Lower lobe of right lung (tissue), 2 donors: ENCODE data around the gene UBAC2. TPM values are rescaled to one million over a fixed set of nuclear protein-coding genes. Genes with fewer than 3 reads are reported as not detected.

Experiments
- ATAC-seq, 2 donors: fragments of 200-7000 bp; cut with Tn5 transposase; one replicate each; pipeline ENCODE4 v1.9.1; 2020 to 2022; ENCODE audit warnings: mild to moderate bottlenecking in 2 of 2, moderate library complexity in 2 of 2
- DNase-seq: peaks from one replicate; pipeline ENCODE4 v3.0.0-alpha.2; 2020
- H3K27ac ChIP-seq: fragments of 200-600 bp; one replicate; pipeline ENCODE4 v1.8.0; 2022
- H3K27me3 ChIP-seq: fragments of 200-600 bp; one replicate; pipeline ENCODE4 v1.8.0; 2022; ENCODE audit warnings: low read depth
- H3K36me3 ChIP-seq: fragments of 200-600 bp; one replicate; pipeline ENCODE4 v1.8.0; 2022; ENCODE audit warnings: mild to moderate bottlenecking
- H3K4me1 ChIP-seq: fragments of 200-600 bp; one replicate; pipeline ENCODE4 v1.8.0; 2022
- H3K4me3 ChIP-seq: fragments of 200-600 bp; one replicate; pipeline ENCODE4 v1.8.0; 2022; ENCODE audit warnings: mild to moderate bottlenecking
- H3K9me3 ChIP-seq: fragments of 200-600 bp; one replicate; pipeline ENCODE4 v1.8.0; 2022
- CTCF ChIP-seq: fragments of 200-600 bp; IDR thresholded peaks from one replicate; pipeline ENCODE4 v1.8.0; 2022; ENCODE audit warnings: antibody characterized with exemption, mild to moderate bottlenecking
- intact Hi-C: fragments of 100-400 bp; cut with DNase I; formaldehyde crosslinking; loops from one replicate; pipeline ENCODE4 v1.11.0; 2022
- total RNA-seq: library from RNA; stranded (reverse); fragmentation: NEBNext Ultra II Directional; extraction: Animal tissue kit (Norgen Biotek cat#: 25700); gene quantifications from one replicate; pipeline ENCODE4 v1.2.1, GENCODE V29; 2021
- donor health status: DM: no; HTN: yes; CAD: no; lungs with severe emphysema.

Gene UBAC2
- total RNA-seq, 1 donor from 2014 or later, result 44.5 TPM

GRCh38 chr13:99251921-99252320, 51.3 kb downstream of the UBAC2 start:
- peak; percentile 9 to 50 for ATAC-seq
- Histone ChIP-seq H3K4me3 (no peak overlapping the region), H3K9me3 (no peaks in the 10 kb centered on the region), H3K27ac (no peak overlapping the region), H3K27me3 (no peaks in the 10 kb centered on the region), H3K36me3 (peaks cover 9% of the 10 kb centered on the region), H3K4me1 (no peaks in the 10 kb centered on the region)
- DNase-seq, result no peak
- intact Hi-C loops, result no loop called here
- TF ChIP-seq CTCF, result no peak

- no peak for DNase-seq
- no peak for TF ChIP-seq CTCF
- H3K36me3 ChIP-seq, result peaks cover 9% of the 10 kb centered on the region
- no peak for ATAC-seq
- intact Hi-C loops, result no loop called here
- H3K9me3 ChIP-seq, result no peaks in the 10 kb centered on the region
- H3K4me1 ChIP-seq, result no peaks in the 10 kb centered on the region
- no peak overlapping the region for H3K27ac ChIP-seq
- no peaks in the 10 kb centered on the region for H3K27me3 ChIP-seq
- no peak overlapping the region for H3K4me3 ChIP-seq
Observed at GRCh38 chr13:99254830-99255229, 54.2 kb downstream of the UBAC2 start.

GRCh38 chr13:99255271-99255670, 54.6 kb downstream of the UBAC2 start:
- Histone ChIP-seq H3K27me3 (no peaks in the 10 kb centered on the region), H3K36me3 (peaks cover 9% of the 10 kb centered on the region), H3K9me3 (no peaks in the 10 kb centered on the region), H3K4me1 (no peaks in the 10 kb centered on the region), H3K27ac (no peak overlapping the region), H3K4me3 (no peak overlapping the region)
- ATAC-seq (no peak), DNase-seq (no peak)
- no peak for TF ChIP-seq CTCF
- intact Hi-C loops, result no loop called here

GRCh38 chr13:99256283-99256682, 55.6 kb downstream of the UBAC2 start:
- no peak overlapping the region for H3K27ac ChIP-seq
- H3K9me3 ChIP-seq, result no peaks in the 10 kb centered on the region
- DNase-seq (no peak), ATAC-seq (no peak)
- no peak for TF ChIP-seq CTCF
- intact Hi-C loops, result no loop called here
- H3K4me3 ChIP-seq, result no peak overlapping the region
- no peaks in the 10 kb centered on the region for H3K27me3 ChIP-seq
- H3K36me3 ChIP-seq, result peaks cover 9% of the 10 kb centered on the region
- no peaks in the 10 kb centered on the region for H3K4me1 ChIP-seq

- intact Hi-C loops, result no loop called here
- Histone ChIP-seq H3K4me3 (no peak overlapping the region), H3K27me3 (no peaks in the 10 kb centered on the region), H3K4me1 (no peaks in the 10 kb centered on the region), H3K9me3 (no peaks in the 10 kb centered on the region), H3K36me3 (peaks cover 9% of the 10 kb centered on the region), H3K27ac (no peak overlapping the region)
- TF ChIP-seq CTCF, result no peak
- no peak for DNase-seq
- no peak for ATAC-seq
Observed at GRCh38 chr13:99256709-99257108, 56.1 kb downstream of the UBAC2 start.

GRCh38 chr13:99257291-99257690, 56.6 kb downstream of the UBAC2 start:
- no peaks in the 10 kb centered on the region for H3K9me3 ChIP-seq
- H3K4me3 ChIP-seq, result no peak overlapping the region
- no peak for TF ChIP-seq CTCF

More at GRCh38 chr13:99257291-99257690, 56.6 kb downstream of the UBAC2 start:
- DNase-seq, result no peak
- H3K27ac ChIP-seq, result no peak overlapping the region
- H3K4me1 ChIP-seq, result no peaks in the 10 kb centered on the region
- ATAC-seq, result no peak
- H3K27me3 ChIP-seq, result no peaks in the 10 kb centered on the region
- intact Hi-C loops, result no loop called here
- peaks cover 9% of the 10 kb centered on the region for H3K36me3 ChIP-seq
